K562 (cell line): ENCODE results near the gene DMWD. TPM values are rescaled to one million over a fixed set of nuclear protein-coding genes. Genes with fewer than 3 reads are reported as not detected.

Experiments used
- CCAR2 ChIP-seq: fragments of 200-400 bp; formaldehyde crosslinking; IDR thresholded peaks from 2 replicates; pipeline ENCODE4 v1.6.1; 2017; ENCODE audit warnings: mild to moderate bottlenecking, low read depth, low read length
- CEBPB ChIP-seq: fragments of 450-650 bp; IDR thresholded peaks from 2 replicates; pipeline ENCODE4 v1.6.1; 2016; ENCODE audit warnings: missing genetic modification characterization, missing compliant biosample characterization
- CTBP1 ChIP-seq: fragments of 450-650 bp; IDR thresholded peaks from 2 replicates; pipeline ENCODE4 v1.6.1; 2016; ENCODE audit warnings: borderline replicate concordance
- CTCFL ChIP-seq: IDR thresholded peaks from 2 replicates; pipeline ENCODE4 v1.6.1; 2011; ENCODE audit warnings: borderline replicate concordance, low read depth, mild to moderate bottlenecking, moderate library complexity, low read length; ENCODE audit not compliant: insufficient read depth, poor library complexity, severe bottlenecking
- HDAC8 ChIP-seq: fragments of 450-650 bp; IDR thresholded peaks from 2 replicates; pipeline ENCODE4 v1.6.1; 2016; ENCODE audit warnings: mild to moderate bottlenecking, missing genetic modification characterization, moderate library complexity, missing compliant biosample characterization
- IRF2 ChIP-seq: sonication (generic); formaldehyde crosslinking; IDR thresholded peaks from 2 replicates; pipeline ENCODE4 v1.8.1; 2022; ENCODE audit warnings: mild to moderate bottlenecking, missing genetic modification reagents
- JUNB ChIP-seq: fragments of 450-650 bp; formaldehyde crosslinking; conservative IDR thresholded peaks from 2 replicates; pipeline ENCODE4 v1.4.0; 2020; ENCODE audit warnings: mild to moderate bottlenecking
- NUFIP1 ChIP-seq: fragments of 450-650 bp; IDR thresholded peaks from 2 replicates; pipeline ENCODE4 v1.6.1; 2018; ENCODE audit not compliant: partially characterized antibody
- RAD21 ChIP-seq, 2 experiments: fragments of 250-450 bp in 1 of 2; fragments of 450-650 bp in 1 of 2; sonication (Bioruptor Pico) in 1 of 2; formaldehyde crosslinking in 1 of 2; IDR thresholded peaks in 1 of 2; conservative IDR thresholded peaks in 1 of 2; 2 replicates each; pipeline versions ENCODE4 v1.4.0 to v1.8.0; 2020 to 2022; ENCODE audit warnings: mild to moderate bottlenecking in 2 of 2, moderate library complexity in 1 of 2
- STAT5A ChIP-seq: IDR thresholded peaks from 2 replicates; pipeline ENCODE4 v1.6.1; 2012; ENCODE audit warnings: low read length, inconsistent platforms, borderline replicate concordance
- SUPT5H ChIP-seq: fragments of 450-650 bp; IDR thresholded peaks from 2 replicates; pipeline ENCODE4 v1.6.1; 2016
- TAF7 ChIP-seq: fragments of 450-650 bp; IDR thresholded peaks from 2 replicates; pipeline ENCODE4 v1.6.1; 2016; ENCODE audit warnings: missing genetic modification characterization, missing compliant biosample characterization
- TAF9B ChIP-seq: fragments of 450-650 bp; IDR thresholded peaks from 2 replicates; pipeline ENCODE4 v1.6.1; 2018; ENCODE audit warnings: mild to moderate bottlenecking; ENCODE audit not compliant: partially characterized antibody
- YBX1 ChIP-seq: fragments of 450-650 bp; IDR thresholded peaks from 2 replicates; pipeline ENCODE4 v1.7.1; 2016; ENCODE audit warnings: mild to moderate bottlenecking
- ZBED1 ChIP-seq: IDR thresholded peaks from 2 replicates; pipeline ENCODE4 v1.6.1; 2014
- ZBTB9 ChIP-seq: fragments of 450-650 bp; formaldehyde crosslinking; IDR thresholded peaks from 2 replicates; pipeline ENCODE4 v1.4.0; 2020; ENCODE audit warnings: mild to moderate bottlenecking, moderate library complexity
- ZC3H4 ChIP-seq: sonication (generic); formaldehyde crosslinking; IDR thresholded peaks from 2 replicates; pipeline ENCODE4 v1.9.0; 2021; ENCODE audit warnings: missing genetic modification reagents, borderline replicate concordance
- ZKSCAN8 ChIP-seq: fragments of 200-800 bp; sonication (Bioruptor generic); IDR thresholded peaks from 2 replicates; pipeline ENCODE4 v1.6.1; 2016; ENCODE audit warnings: missing genetic modification characterization, missing compliant biosample characterization
- ZNF143 ChIP-seq: sonication (generic); formaldehyde crosslinking; IDR thresholded peaks from 2 replicates; pipeline ENCODE4 v1.9.0; 2022; ENCODE audit warnings: mild to moderate bottlenecking, missing genetic modification reagents
- ZNF76 ChIP-seq: fragments of 250-450 bp; sonication (Bioruptor Pico); IDR thresholded peaks from 2 replicates; pipeline ENCODE4 v1.4.0; 2020; ENCODE audit warnings: mild to moderate bottlenecking, moderate library complexity, borderline replicate concordance
- ZNF79 ChIP-seq: fragments of 250-450 bp; sonication (Bioruptor Pico); IDR thresholded peaks from 2 replicates; pipeline ENCODE4 v1.4.0; 2020; ENCODE audit warnings: low read depth, mild to moderate bottlenecking, moderate library complexity
- ZSCAN29 ChIP-seq: fragments of 450-650 bp; IDR thresholded peaks from 2 replicates; pipeline ENCODE4 v1.6.1; 2017
- polyA plus RNA-seq, 8 experiments: library from polyadenylated mRNA; depleted of rRNA in 4 of 8; stranded (reverse) in 5 of 8; unstranded in 3 of 8; fragments of >200 nt; fragmentation: Nextera tagmentation in 2 of 8; fragmentation: Illumina TruSeq in 1 of 8; extraction: Ambion mirVana in 2 of 8; extraction: Trizol in 1 of 8; gene quantifications; 2 replicates each; pipeline versions ENCODE4 v1.2.1 to v1.2.3, GENCODE V29; 2011 to 2014; ENCODE audit warnings: inconsistent platforms in 1 of 8, missing spikeins in 1 of 8
- total RNA-seq, 7 experiments: library from RNA; depleted of rRNA in 6 of 7; stranded (reverse); fragments of >200 nt in 6 of 7; fragmentation: Illumina TruSeq in 2 of 7; extraction: Trizol in 2 of 7; gene quantifications; 2 replicates each; pipeline versions ENCODE4 v1.2.1 to v1.2.3, GENCODE V29; 2011 to 2021; ENCODE audit warnings: low replicate concordance in 1 of 7
- TF ChIP-seq, protein P1 (sequence below): fragments of 200-800 bp; sonication (Bioruptor generic); IDR thresholded peaks from 2 replicates; pipeline ENCODE4 v1.6.1; 2017; ENCODE audit warnings: missing genetic modification characterization, missing compliant biosample characterization
- TF ChIP-seq, protein P2 (sequence below): sonication (generic); formaldehyde crosslinking; IDR thresholded peaks from 2 replicates; pipeline ENCODE4 v1.8.1; 2023; ENCODE audit warnings: mild to moderate bottlenecking, missing genetic modification reagents

Gene DMWD
- total and polyA plus RNA-seq, 9 of the 15 experiments (the other 6 are each of a cell fraction or from before 2014, with no cell fraction given): 4.7 to 54.6 (median 19.0) TPM

DNA sequence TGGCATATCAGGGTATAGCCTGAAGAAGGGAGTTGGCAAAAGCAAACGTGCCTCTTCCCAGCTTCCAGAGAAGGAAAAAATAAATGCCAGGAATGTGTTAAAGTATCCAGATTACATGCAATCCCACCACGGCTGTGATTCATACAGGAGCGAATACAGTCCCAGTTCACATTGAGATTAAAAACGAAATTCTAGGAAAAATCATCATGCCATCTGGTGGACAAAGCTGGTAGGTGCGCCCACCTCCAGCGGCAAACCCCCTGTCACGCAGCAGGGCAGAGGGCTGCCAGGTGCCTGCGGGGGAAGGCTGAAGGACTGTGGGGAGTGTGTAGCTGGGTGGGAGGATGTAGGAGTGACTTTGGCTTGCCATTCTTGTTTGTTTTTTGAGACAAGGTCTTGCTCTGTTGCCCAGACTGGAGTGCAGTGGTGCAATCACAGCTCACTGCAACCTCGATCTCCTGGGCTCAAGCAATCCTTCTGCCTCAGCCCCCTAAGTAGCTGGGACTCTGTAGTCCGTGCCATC lies 6.4 kb upstream of the DMWD start (continued):
- no peak for TF ChIP-seq ZNF76
- no peak for TF ChIP-seq CEBPB (tag)
- no peak for TF ChIP-seq TAF7
- TF ChIP-seq, protein P1, sequence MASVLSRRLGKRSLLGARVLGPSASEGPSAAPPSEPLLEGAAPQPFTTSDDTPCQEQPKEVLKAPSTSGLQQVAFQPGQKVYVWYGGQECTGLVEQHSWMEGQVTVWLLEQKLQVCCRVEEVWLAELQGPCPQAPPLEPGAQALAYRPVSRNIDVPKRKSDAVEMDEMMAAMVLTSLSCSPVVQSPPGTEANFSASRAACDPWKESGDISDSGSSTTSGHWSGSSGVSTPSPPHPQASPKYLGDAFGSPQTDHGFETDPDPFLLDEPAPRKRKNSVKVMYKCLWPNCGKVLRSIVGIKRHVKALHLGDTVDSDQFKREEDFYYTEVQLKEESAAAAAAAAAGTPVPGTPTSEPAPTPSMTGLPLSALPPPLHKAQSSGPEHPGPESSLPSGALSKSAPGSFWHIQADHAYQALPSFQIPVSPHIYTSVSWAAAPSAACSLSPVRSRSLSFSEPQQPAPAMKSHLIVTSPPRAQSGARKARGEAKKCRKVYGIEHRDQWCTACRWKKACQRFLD: no peak
- TF ChIP-seq ZBTB9 (CRISPR knock-in tag): no peak
- TF ChIP-seq JUNB (CRISPR knock-in tag): no peak
- no peak for TF ChIP-seq CTCFL
- TF ChIP-seq HDAC8 (tag): no peak
- TF ChIP-seq RAD21 (CRISPR knock-in tag; conservative IDR thresholded peaks at IDR 0.05 in 1 of 2, IDR thresholded peaks at IDR 0.05 in 1 of 2): peak; percentile 41 to 64
- no peak for TF ChIP-seq ZNF79 (CRISPR knock-in tag)
- TF ChIP-seq CTBP1: 0 out of 2 replicates have a peak, but pooled peaks have one; percentile 25
- TF ChIP-seq NUFIP1: no peak
- TF ChIP-seq ZKSCAN8 (CRISPR knock-in tag): no peak
- peak; percentile 38; the same call in 1 of the 2 replicates for TF ChIP-seq STAT5A
- no peak for TF ChIP-seq SUPT5H
- TF ChIP-seq YBX1: no peak
- TF ChIP-seq, protein P2, sequence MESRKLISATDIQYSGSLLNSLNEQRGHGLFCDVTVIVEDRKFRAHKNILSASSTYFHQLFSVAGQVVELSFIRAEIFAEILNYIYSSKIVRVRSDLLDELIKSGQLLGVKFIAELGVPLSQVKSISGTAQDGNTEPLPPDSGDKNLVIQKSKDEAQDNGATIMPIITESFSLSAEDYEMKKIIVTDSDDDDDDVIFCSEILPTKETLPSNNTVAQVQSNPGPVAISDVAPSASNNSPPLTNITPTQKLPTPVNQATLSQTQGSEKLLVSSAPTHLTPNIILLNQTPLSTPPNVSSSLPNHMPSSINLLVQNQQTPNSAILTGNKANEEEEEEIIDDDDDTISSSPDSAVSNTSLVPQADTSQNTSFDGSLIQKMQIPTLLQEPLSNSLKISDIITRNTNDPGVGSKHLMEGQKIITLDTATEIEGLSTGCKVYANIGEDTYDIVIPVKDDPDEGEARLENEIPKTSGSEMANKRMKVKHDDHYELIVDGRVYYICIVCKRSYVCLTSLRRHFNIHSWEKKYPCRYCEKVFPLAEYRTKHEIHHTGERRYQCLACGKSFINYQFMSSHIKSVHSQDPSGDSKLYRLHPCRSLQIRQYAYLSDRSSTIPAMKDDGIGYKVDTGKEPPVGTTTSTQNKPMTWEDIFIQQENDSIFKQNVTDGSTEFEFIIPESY (CRISPR knock-in tag): no peak
- no peak for TF ChIP-seq ZC3H4
- no peak for TF ChIP-seq ZNF143
- TF ChIP-seq TAF9B: no peak
- no peak for TF ChIP-seq IRF2 (CRISPR knock-in tag)
- TF ChIP-seq CCAR2: no peak
- no peak for TF ChIP-seq ZSCAN29
- no peak for TF ChIP-seq ZBED1
